ENCODE data around the gene SOD1. TPM values are rescaled to one million over a fixed set of nuclear protein-coding genes. Genes with fewer than 3 reads are reported as not detected.

The SOD1 gene
- total RNA-seq, 2 donors from 2014 or later, result 320 to 322 TPM

- Histone ChIP-seq H3K4me1 (no peaks in the 10 kb centered on the region), H3K27me3 (no peaks in the 10 kb centered on the region), H3K36me3 (peaks cover 6% of the 10 kb centered on the region), H3K27ac (no peak overlapping the region), H3K4me3 (no peak overlapping the region), H3K9ac (ENCODE audit: low read depth in 2 of 2, low read length in 2 of 2) (no peak overlapping the region), H3K9me3 (no peaks in the 10 kb centered on the region)
- DNase-seq, result no peak
- no peak for TF ChIP-seq CTCF (IDR thresholded peaks at IDR 0.05)
- intact Hi-C loops (cut with DNase I), result no loop called here
Measured at GRCh38 chr21:31698461-31698860, 39.0 kb downstream of the SOD1 start.

DNA sequence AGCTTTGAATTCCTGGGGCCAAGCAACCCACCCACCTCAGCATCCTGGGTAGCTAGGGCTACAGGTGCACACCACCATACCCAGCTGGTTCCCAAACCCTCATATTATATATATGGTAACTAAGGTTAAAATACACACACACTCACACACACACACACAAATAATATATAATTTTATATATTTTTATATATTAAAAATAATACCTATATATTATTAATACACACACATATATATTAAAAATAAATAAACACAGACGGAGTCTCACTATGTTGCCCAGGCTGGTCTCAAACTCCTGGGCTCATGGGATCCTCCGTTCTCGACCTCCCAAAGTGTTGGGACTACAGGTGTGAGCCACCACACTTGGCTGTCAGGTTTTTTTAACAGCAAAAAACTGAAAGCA, 40.5 kb downstream of the SOD1 start:
- H3K27ac ChIP-seq, result no peak overlapping the region
- no peak for DNase-seq
- H3K4me3 ChIP-seq, result no peak overlapping the region
- H3K9me3 ChIP-seq, result no peaks in the 10 kb centered on the region
- intact Hi-C loops (cut with DNase I), result no loop called here
- H3K27me3 ChIP-seq, result no peaks in the 10 kb centered on the region
- H3K4me1 ChIP-seq, result no peaks in the 10 kb centered on the region
- H3K9ac ChIP-seq (ENCODE audit: low read depth in 2 of 2, low read length in 2 of 2), result no peak overlapping the region
- peaks cover 6% of the 10 kb centered on the region for H3K36me3 ChIP-seq
- TF ChIP-seq CTCF (IDR thresholded peaks at IDR 0.05), result no peak

GRCh38 chr21:31706562-31706961, 47.1 kb downstream of the SOD1 start:
- no peaks in the 10 kb centered on the region for H3K4me1 ChIP-seq
- TF ChIP-seq CTCF (IDR thresholded peaks at IDR 0.05), result no peak
- H3K9me3 ChIP-seq, result no peaks in the 10 kb centered on the region

GRCh38 chr21:31707499-31707898, 48.0 kb downstream of the SOD1 start:
- intact Hi-C loops (cut with DNase I), result no loop called here
- no peak overlapping the region for H3K27ac ChIP-seq
- no peak for TF ChIP-seq CTCF (IDR thresholded peaks at IDR 0.05)
- H3K9ac ChIP-seq (ENCODE audit: low read depth in 2 of 2, low read length in 2 of 2), result no peak overlapping the region
- no peaks in the 10 kb centered on the region for H3K36me3 ChIP-seq
- no peaks in the 10 kb centered on the region for H3K9me3 ChIP-seq
- no peak overlapping the region for H3K4me3 ChIP-seq
- no peaks in the 10 kb centered on the region for H3K27me3 ChIP-seq
- H3K4me1 ChIP-seq, result no peaks in the 10 kb centered on the region
- DNase-seq, result no peak

More at GRCh38 chr21:31706562-31706961, 47.1 kb downstream of the SOD1 start:
- no peaks in the 10 kb centered on the region for H3K36me3 ChIP-seq
- no peaks in the 10 kb centered on the region for H3K27me3 ChIP-seq
- H3K4me3 ChIP-seq, result no peak overlapping the region
- intact Hi-C loops (cut with DNase I), result no loop called here
- H3K9ac ChIP-seq (ENCODE audit: low read depth in 2 of 2, low read length in 2 of 2), result no peak overlapping the region
- H3K27ac ChIP-seq, result no peak overlapping the region
- DNase-seq, result no peak

DNA sequence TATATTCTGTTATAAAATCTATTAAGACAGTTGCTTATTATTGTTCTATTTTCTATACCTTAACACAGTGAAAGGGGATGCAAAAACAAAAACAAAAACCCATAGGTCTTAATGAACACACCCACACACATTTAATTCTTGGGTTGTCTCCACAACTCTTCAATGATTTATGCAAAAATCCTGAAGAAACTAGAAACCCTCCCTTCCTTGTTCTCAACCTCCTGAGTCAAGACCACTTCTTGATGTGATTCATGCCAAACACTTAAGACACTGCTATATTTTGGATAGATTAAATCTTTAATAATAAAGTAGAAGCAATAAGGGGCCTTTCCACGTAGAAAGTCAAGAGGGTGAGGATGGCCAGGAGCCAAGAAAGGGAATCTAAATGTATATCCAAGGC, 49.0 kb downstream of the SOD1 start:
- Histone ChIP-seq H3K9me3 (no peaks in the 10 kb centered on the region), H3K9ac (ENCODE audit: low read depth in 2 of 2, low read length in 2 of 2) (no peak overlapping the region)
- intact Hi-C loops (cut with DNase I), result no loop called here

More for the DNA sequence above, 49.0 kb downstream of the SOD1 start:
- Histone ChIP-seq H3K4me1 (no peaks in the 10 kb centered on the region), H3K36me3 (no peaks in the 10 kb centered on the region), H3K27me3 (no peaks in the 10 kb centered on the region), H3K27ac (no peak overlapping the region), H3K4me3 (no peak overlapping the region)
- DNase-seq, result no peak
- no peak for TF ChIP-seq CTCF (IDR thresholded peaks at IDR 0.05)

Measured in colonic mucosa (tissue), 4 donors.